Dedifferentiated amniotic fluid mesenchymal stem cell (primary cell): ENCODE data around the gene RAB26.

Experiments used
- DNase-seq: peaks from one replicate; pipeline ENCODE4 v3.0.0-alpha.2; 2016; ENCODE audit errors: extremely low spot score

Gene RAB26

DNA sequence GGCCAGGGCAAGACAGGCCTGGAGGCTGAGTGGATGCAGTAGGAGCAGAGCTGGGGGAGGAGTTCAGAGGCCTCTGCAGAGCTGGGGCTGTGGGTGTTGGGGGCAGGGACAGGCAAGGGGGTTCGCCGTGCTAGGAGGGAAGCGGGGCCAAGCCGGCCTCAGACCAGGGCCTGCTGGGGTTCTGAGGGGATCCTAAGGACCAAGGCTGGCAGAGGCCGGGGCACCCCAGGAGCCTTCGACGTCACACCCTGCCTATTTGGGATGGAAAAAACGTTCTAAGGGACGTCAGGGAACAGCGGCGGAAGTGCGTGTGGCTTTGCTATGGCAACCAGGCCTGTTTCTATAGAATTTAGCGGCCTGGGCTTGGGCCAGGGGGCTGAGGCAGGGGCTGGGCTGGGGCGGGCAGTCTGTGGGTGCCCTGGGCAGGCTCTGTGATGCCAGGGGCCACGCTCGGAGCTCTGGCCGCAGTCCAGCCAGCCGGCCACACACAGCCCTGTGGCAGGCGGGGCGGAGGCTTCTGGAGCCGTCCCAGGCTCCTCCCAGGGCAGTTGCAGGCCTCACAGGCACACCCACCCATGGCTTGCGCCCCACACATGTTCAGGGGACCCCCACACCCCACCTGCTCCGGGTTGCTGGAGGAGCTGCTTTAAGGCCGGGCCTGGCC lies 10.9 kb downstream of the RAB26 start:
- DNase-seq = no peak

DNA sequence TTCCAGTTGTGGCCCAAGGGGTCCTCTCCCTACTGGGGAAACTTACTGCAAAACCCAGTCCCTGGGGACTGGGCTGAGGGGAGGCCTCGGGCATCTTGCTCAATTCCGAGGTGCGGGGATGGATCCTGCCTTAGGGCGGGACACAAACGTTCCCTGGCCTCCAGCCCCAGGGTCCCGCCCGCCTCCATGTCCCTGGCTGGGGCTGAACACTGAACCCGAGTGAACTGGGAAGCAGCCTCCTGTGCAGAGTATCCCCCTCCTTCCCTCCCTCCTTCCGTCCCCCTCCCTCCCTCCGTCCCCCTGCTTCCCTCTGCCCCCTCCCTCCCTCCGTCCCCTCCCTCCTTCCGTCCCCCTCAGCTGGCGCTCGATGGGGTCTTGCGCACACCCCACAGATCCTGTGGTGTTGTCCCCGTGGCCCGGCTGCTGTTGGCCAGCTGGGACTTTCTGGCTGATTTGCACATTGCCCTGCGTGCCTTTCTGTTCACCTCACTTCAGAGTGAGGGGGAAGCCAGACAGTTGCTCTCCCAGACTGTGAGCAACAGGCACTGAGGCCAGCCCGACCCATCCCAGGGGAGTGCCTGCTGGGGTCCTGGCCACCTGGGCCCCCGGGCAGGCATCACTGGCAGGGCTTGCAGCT lies 12.6 kb downstream of the RAB26 start:
- no peak for DNase-seq

DNA sequence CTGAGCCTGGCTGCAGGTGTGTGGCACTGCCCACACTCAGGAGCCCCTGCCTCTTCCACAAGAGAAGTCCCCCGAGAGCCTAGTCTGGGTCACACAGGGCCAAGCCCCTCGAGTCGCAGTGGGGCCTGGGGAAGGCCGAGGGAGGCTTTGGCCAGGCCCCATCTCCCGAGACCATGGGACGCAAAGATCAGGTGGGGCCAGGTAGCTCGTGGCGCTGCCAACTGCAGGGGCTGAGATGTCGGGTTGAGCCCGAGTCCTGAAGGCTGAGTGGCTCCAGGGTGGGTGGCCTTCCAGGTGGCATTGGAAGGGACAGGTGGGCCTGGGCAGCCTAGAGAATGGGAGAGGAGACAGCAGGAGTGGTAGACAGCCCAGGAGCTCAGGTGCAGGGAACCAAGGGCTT lies 13.5 kb downstream of the RAB26 start:
- no peak for DNase-seq

DNA sequence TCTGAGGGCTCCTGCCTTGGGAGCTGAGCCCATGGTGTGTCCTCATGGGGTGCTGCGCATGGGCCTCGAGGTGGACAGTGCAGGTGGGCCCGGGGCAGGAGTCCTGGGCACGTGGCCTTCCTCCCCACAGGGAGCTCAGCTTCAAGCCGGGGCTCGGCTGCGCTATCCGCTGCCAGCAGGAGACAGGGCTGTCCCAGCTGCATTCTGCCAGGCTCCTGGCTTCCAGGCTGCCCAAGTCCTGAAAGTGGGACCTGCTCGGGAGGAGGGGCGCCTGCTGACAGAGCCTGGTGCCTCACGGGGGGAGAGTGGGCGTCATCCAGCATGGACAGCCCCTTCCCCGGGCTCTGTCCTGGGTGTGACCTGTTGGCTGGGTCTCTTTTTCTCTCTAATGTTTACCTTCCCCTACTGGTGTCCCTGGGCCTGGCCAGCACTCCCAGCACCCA lies 14.3 kb downstream of the RAB26 start:
- DNase-seq = no peak

DNA sequence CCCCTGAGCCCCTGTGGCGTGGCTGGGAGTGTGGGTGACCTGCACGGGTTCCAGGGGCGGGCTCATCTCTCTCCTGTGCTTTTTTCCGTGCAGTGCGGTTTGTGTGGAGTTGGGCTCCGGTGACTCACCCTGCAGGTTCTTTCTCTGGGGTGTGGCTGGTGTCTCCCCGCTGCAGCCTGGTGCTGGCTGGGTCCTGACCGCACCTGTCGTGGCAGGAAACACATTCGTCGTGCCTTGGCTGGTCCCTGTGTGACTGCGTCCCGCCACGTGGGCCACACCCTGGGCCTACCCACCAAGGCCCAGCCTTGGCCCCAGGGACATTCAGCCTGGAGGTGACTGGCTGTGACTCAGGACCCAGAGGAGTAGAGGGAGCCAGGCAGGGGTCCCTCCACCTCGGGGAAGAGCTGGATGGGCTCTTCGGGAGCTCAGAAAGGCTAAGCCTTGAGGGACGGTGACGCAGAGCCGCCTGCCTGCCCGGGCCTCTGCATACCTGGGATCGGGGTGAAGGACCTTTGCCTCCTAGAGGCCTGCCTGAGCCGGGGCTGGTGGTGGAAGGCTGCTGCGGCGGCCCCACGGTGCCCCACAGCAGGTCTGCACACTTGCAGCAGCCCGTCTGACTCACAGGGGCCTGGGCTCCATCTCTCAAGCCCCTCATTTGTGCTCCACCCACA lies 14.9 kb downstream of the RAB26 start:
- no peak for DNase-seq

DNA sequence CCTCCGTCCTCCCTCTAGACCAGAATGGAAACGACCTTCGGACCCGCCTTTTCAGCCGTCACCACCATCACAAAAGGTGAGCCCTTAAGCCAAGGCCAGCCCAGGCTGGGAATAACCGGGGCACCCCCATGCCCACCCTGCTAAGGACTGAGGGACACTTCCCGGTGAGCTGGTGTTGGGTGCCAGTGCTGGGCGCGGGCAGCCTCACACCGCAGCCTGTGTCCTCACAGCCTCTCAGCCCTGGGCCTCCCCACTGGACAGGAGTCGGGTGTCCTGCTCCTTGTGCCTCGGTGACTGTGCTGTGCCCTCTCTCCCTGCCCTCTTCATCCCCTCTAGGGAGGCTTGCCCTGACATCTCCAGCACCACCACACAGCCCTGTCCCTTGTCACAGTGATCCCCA lies 17.4 kb downstream of the RAB26 start:
- DNase-seq = no peak

DNA sequence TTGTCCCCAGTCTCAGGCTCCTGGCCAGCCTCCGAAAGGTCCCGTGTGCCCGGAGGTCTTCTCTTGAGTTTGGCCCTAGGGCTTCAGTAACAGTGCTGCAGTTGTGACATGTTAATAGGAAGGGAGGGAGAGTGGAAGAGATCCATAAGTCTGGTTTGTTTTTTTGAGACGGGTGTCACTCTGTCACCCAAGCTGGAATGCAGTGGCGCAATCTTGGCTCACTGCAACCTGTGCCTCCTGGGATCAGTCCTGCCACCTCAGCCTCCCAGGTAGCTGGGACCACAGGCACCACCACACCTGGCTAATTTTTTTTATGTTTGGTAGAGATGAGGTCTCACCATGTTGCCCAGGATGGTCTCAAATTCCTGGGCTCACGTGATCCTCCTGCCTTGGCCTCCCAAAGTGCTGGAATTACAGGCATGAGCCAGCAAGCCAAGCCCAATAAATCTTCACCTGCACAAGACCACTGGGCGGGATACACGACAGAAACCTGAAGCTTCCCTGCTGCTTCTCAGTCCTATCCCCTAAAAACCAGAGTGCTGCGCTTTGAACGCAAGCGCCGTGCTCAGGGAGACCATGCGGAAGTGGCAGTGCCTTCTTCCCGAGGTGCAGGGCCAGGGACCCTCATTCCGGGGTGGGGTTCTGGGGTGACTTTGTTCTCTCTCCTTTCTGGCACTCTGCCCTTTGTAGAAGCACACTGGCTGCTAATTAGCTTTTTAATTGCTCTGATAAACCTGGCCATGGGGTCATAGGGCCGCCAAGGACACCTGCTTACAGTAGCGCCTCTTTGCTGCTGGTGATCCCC lies 18.0 kb downstream of the RAB26 start:
- DNase-seq = no peak

DNA sequence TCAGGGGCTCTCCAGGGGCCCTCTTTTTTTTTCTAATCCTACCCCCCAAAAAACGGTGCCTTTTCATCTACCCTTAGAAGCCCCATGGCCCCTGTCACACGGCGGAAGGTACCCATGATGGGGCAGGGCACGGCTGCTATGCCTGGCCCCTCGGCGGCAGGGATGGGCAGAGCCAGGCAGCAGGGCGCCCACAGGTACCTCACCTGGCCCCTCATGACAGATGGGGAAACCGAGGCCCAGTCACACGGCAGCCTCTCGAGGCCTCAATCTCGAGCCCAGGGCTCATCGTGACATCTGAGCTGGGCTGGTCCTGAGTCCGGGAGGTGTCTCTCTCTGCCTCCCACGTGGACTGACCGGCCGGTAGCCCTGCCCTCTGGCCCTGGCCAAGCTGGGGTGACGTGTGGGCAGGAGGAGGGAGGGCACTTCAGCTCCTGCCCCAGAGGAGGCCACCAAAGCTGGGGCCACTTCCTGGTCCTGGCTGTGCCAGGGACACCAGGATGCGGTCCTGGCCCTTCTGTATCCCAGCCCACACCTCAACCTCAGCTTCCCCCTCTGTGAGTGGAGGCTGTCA lies 18.7 kb downstream of the RAB26 start:
- no peak for DNase-seq

DNA sequence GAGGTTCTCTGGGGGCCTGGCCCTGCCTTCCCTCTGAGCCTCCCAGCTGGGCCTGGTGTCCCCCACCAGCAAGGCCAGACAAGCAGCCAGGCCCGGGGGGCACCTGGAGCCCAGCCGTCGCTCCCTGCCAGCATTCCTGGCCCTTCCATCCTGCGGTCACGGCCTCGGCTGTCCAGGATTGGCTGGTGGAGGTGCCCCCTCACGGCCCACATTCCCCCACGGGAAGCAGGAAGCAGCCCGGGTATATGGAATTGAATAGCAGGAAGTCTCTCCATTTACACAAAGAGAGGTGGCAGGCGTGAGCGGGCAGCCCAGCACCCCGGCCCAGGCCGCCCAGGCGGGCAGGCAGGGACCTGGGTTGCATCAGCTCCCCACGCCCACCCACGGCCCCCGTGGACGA lies 21.7 kb downstream of the RAB26 start:
- no peak for DNase-seq

DNA sequence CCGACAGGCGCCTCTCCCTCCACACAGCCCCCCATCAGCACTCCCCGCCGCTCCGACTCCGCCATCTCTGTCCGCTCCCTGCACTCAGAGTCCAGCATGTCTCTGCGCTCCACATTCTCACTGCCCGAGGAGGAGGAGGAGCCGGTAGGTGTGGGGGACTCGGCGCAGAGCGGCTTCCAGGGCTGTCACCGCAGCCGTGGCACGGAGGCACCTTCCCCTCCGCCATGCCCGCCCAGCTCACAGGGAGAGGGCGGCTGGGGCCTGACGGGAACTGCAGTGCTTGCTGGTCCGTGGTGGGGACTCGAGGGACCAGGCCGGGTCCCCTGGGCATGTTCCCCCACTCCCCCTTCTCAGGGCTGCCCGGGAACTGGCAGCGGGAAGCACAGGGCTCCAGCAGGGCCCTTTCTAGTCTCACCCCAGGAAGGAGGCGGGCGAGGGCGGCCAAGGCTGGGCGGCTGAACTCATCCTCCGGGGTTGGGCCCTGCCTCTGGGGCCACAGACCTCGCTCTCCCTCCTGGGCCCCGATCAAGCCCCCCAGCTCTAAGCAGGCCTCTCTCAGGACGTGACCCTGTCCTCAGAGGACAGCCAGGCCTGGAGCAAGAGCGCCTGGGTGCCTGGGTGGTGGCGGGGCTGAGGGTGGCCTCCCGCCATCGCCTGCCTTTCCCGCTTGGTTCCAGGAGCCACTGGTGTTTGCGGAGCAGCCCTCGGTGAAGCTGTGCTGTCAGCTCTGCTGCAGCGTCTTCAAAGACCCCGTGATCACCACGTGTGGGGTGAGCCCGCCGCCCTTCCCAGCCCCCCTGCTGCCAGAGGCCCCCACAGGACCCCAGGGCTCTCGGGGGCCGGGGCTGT lies 22.4 kb downstream of the RAB26 start:
- DNase-seq = no peak

DNA sequence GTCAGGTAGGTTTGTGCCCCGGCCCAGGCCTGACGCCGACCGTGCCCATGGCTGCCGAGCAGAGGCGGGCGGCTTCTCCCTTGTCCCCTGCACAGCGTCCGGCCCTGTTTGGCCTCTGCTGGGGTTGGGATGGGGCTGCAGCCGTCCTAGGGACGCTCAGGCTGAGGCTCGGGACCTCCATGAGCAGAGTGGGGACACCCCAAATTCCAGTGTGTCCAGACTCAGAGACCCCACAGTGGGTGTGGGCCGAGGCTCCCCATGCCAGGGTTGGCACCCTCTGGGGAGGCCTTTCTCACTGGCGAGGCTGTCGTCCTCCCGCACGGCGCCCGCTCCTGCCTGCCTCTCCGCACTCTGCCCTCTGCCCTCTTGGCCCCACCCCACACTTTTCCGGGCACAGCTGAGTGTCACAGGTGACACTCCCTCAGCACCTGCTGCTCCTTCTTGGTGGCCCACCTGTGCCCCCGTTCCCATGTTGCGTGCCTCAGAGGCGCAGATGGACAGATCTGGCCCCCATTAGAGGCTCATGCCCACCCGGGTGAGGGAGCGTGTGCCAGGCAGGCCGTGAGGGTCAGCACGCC lies 23.3 kb downstream of the RAB26 start:
- DNase-seq = no peak

DNA sequence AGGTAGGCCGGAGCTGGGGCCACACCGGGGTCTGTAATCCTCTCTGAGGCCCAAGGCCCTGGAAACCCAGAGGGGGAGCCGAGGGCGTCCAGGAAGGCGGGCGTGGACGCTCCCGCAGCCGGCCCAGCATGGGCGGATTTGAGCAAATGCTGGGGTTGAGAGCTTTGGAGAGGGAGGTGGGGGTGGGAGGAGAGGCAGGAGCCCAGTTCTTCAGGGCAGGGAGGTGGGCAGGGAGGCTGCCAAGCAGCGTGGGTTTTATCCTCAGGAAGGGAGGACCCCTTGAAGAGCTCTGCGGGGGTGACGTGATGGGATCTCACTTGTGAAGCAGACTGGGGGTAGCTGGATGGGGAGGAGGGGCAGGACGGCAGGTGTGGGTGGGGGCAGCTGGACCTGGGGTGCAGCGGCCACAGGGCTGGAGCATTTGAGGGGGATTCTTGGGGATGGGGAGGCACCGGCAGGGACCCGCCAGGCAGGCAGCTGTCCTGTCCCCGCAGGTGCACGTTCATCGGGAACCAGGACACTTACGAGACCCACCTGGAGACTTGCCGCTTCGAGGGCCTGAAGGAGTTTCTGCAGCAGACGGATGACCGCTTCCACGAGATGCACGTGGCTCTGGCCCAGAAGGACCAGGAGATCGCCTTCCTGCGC lies 24.4 kb downstream of the RAB26 start:
- no peak for DNase-seq

DNA sequence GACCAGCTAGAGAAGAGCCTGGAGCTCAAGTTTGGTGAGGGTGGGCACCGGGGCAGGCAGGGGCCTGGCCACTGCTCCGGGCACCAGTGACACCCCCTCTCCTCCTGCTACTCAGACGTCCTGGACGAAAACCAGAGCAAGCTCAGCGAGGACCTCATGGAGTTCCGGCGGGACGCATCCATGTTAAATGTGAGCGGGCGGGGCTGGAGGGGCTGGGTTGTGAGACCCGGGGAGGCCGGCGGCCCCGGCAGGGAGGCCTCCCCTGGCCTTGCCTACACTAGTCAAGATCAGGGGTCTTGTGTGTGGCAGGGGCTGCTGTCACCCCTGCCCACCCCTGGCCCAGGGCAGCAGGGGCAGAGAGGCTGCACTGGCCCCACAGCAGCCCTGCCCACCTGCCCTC lies 24.9 kb downstream of the RAB26 start:
- DNase-seq = no peak

DNA sequence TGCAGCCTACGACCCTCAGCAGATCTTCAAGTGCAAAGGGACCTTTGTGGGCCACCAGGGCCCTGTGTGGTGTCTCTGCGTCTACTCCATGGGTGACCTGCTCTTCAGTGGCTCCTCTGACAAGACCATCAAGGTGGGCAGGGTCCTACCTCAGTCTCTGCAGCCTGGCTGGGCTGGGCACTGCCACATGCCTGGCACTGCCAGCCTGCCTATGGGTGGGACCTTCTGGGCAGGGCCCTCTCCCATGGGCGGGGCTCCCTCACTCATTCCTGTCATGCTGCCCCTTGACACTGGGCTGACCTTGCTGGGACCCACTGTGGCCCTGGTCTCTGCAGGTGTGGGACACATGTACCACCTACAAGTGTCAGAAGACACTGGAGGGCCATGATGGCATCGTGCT lies 25.5 kb downstream of the RAB26 start:
- no peak for DNase-seq

DNA sequence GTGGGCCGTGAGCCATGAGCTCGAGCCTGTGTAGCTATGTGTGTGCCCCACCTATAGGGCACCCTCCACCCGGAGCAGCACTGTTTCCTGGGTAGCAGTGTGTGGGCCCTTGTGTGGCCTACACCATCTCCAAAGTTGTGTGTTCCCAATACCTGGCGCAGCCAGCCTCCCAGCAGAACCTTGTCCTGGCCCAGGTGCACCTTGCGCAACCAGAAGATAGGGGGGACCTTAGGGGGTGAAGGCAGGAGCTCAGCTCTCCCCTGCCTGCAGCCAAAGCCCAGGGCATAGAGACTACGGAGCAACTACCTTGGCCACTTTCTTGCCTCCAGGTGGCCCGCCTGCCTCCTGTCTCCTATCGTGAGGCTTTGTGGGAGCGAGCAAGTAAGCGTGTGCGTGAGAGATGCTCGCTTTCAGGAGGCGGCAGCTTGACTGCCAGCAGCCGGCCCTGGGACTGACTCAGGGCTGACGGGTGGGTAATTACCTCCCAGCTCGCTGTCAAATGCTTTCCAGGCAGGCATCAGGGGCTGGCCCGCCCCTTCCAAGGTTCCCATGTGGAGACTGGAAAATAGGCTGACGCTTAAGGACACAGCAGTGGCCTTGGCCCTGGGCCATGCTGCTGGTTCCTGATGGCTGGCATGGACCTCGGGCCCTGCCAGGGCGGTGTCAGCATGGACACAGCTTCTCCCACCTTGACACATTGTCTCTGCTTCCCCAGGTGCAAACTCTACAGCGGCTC lies 26.1 kb downstream of the RAB26 start:
- DNase-seq = no peak

DNA sequence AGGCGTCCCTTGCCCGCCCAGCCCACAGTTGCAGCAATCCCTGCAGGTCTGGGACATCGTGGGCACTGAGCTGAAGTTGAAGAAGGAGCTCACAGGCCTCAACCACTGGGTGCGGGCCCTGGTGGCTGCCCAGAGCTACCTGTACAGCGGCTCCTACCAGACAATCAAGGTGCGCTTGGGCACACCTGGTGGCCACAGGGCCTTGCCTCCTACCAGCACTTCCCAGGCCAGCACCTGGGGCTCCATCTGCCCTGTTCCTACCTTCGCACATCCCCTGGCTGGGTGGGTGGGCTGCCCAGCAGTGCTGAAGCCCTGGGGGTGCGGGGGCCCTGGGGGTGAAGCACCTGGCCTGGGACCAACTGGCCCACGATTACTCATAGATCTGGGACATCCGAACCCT lies 27.0 kb downstream of the RAB26 start:
- no peak for DNase-seq

DNA sequence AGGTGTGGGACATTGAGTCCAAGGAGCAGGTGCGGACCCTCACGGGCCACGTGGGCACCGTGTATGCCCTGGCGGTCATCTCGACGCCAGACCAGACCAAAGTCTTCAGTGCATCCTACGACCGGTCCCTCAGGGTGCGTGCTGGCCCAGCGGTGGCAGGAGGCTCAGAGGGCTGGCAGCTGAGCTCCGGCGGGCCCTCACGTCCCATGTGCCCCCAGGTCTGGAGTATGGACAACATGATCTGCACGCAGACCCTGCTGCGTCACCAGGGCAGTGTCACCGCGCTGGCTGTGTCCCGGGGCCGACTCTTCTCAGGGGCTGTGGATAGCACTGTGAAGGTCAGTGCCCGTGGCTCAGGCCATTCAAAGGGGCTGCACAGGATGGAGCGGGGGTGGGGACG lies 27.6 kb downstream of the RAB26 start:
- no peak for DNase-seq

DNA sequence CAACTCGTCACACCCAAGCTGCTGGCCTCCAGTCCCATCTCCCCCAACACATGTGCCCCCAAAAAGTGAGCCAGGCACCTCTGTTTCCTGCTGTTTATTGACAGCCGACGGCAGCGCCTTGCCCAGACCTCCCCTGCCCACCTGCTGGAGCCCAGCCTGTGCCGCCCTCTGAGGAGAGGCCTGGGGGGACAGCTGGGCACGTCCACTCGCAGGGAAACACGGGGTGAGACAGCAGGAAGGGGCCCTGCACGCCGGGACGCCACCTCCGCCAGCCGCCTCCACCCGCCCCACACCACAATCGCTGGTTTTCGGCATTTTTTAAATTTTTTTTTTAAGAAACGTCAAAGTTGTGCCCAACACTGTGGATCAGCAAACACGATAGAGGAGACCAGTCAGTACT lies 28.7 kb downstream of the RAB26 start:
- DNase-seq = no peak

DNA sequence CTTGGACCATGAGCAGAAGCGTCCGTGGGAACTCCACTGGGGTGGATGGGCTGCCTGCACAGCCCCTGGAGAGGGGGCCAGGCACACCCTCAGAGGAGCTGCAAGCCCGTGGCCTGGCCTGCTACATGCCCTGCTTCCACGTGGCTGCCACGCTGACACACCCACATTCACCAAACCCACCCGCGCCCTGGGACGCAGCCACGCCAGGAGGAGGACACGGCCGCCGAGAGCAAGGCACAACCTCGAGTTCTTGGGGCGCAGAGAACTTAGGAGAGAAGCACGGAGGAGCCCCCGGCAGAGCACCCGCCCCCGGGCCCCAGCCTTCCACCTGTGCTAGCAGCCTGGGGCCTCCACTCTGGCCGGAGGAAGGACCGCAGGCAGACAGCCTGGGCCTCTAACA lies 29.1 kb downstream of the RAB26 start:
- DNase-seq = no peak
